ENCODE measurements around the gene PRKCQ. TPM values are rescaled to one million over a fixed set of nuclear protein-coding genes. Genes with fewer than 3 reads are reported as not detected.

PRKCQ gene
- total RNA-seq, 1 experiment from 2014 or later, result 0.10 TPM

DNA sequence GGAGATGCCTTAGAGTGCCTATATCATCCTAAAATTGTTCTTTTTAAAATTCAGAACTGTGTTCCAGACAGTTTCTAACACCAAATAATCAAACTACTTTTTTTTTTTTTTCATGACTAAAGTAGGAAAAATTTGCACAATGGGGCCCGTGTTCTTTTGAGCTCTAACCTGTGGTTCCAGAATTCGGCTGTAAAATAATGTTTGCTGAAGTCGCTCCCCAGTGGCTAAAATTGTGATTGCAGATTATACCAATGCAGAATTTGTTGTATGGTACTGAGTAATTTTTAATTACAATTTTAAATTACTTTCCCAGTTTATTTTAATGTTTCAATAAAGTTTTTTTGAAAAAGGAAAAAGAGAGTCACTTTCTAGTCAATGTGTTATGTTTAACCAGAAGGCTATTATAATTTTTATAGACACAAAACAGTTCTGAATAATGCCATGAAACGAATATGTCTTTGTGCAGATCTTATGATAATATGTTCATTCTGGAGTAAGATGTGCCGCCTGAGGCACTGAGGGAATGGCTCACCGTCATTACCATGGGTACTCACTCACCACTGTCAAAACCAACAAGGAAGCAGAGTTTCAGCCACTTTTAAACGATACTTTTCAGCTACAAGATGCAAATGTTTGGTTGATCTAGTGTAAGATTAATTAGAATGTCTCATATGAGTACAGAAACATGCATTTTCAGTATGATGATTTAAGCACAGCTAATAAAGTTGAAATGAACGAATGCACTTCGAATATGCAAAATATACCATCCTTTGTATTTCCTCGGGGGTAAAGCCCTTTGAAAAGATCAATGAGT, 173.6 kb downstream of the PRKCQ start:
- peak; percentile 35 for DNase-seq (ENCODE audit: low read depth)

GRCh38 chr10:6405713-6406112, 174.4 kb downstream of the PRKCQ start:
- no peak for DNase-seq (ENCODE audit: low read depth)

- no peak for DNase-seq (ENCODE audit: low read depth)
These were observed 175.7 kb downstream of the PRKCQ start for GRCh38 chr10:6404127-6405072.

GRCh38 chr10:6402960-6403359, 177.1 kb downstream of the PRKCQ start:
- no peak for DNase-seq (ENCODE audit: low read depth)

DNA sequence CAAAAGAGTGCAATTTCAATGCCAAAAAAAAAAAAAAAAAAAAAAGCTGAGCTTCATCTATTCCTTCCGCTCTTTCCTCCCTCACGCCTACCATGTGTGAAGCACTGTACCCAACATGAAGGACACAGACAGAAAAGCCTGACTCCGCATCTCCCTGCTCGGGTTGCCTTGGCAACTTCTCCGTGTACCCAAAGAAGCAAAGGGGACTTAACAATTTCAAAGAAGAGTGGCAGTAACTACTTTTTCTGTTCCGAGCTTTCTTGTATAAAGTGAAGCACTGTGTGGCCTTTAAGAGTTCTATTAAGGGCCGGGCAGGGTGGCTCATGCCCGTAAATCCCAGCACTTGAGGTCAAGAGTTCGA, 177.7 kb downstream of the PRKCQ start:
- no peak for DNase-seq (ENCODE audit: low read depth)

DNA sequence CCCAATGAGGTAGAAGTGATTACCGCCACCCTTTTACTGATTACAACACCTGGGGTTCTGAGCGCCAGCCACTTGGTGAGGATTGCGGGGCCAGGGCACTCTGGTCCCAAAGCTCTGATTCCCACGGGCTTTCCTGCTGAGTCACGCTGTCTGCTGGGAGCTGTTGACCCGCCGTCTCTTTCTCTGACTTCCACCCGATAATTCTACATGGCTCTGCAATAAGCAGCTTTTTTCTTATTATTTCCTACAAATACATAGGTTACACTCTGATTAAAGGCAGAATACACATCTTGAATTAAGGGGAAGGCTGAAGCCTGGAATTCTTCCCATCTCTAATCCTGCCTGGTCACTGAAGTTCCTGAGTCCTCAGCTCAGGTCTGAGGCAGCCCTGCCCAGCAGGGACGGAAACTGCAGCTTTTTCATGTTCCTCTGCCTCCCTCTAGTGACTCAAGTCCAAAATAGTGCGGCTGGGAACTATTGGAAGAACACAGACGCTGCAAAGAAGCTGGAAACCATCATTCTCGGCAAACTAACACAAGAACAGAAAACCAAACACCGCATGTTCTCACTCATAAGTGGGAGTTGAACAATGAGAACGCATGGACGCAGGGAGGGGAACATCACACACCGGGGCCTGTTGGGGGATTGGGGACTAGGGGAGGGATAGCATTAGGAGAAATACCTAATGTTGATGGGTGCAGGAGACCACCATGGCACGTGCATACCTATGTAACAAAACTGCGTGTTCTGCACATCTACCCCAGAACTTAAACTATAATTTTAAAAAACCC, 178.3 kb downstream of the PRKCQ start:
- DNase-seq (ENCODE audit: low read depth), result peak; percentile 80

GRCh38 chr10:6400821-6401465, 179.1 kb downstream of the PRKCQ start:
- no peak for DNase-seq (ENCODE audit: low read depth)

GRCh38 chr10:6400331-6400730, 179.7 kb downstream of the PRKCQ start:
- no peak for DNase-seq (ENCODE audit: low read depth)

GRCh38 chr10:6399879-6400278, 180.2 kb downstream of the PRKCQ start:
- no peak for DNase-seq (ENCODE audit: low read depth)

- peak; percentile 79 for DNase-seq (ENCODE audit: low read depth)
These were observed 180.8 kb downstream of the PRKCQ start for GRCh38 chr10:6399231-6399741.

DNA sequence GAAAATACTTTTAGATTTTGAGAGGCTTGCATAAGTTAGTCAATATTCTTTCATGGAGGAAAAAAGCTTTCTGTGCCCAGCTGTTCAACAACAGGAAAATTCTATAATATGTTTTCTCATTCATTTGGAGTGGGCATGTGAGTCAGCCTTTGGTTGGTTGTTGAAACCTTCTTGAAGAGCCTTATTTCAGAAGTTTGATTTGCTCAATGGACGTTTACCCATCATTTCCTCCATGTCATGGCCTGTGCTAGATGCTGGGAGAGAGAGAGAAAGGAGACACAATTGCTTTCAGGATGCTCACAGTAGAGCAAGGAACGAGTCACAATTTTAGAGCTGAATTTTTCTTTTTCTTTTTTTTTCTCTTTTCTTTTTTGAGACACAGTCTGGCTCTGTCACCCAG, 181.7 kb downstream of the PRKCQ start:
- peak; percentile 6 for DNase-seq (ENCODE audit: low read depth)

DNA sequence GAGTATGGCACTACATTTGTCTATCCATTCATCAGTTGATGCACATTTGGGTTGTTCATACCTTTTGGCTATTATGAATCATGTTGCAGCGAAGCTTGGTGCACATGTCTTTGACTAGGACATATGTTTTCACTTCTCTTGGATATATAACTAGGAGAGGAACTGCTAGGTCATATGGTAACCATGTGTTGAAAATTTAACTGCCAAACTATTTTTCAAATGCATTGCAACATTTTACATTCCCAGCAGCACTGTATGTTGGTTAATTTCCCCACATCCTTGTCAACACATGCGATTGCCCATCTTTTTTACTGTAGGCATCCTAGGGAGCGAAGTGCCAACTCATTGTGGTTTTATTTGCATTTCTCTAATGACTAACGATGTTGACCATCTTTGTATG, 183.4 kb downstream of the PRKCQ start:
- peak; percentile 55 for DNase-seq (ENCODE audit: low read depth)

- DNase-seq (ENCODE audit: low read depth), result no peak
These were observed 183.8 kb downstream of the PRKCQ start for GRCh38 chr10:6396226-6396625.

- DNase-seq (ENCODE audit: low read depth), result no peak
These were observed 184.5 kb downstream of the PRKCQ start for GRCh38 chr10:6395606-6396005.

DNA sequence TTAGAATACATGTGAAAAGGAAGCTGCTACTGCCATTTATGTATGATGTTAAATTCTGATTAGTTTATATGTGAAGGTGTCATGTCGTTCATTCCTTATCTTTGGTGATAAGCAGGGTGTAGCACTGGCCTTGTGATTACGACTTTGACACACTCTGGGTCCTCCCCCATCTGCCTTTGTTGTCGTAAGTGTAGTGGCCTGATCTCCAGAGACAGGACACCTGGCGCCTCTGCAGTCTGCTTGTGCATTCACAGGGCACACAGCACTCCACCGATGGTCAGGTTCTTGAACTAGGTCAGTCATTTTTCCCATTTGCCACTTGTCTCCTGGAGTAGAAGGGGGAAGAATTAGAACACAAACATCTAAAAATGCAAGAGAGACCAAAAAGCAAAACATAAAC, 186.0 kb downstream of the PRKCQ start:
- DNase-seq (ENCODE audit: low read depth), result no peak

- DNase-seq (ENCODE audit: low read depth), result no peak
These were observed 186.9 kb downstream of the PRKCQ start for GRCh38 chr10:6393168-6393567.

DNA sequence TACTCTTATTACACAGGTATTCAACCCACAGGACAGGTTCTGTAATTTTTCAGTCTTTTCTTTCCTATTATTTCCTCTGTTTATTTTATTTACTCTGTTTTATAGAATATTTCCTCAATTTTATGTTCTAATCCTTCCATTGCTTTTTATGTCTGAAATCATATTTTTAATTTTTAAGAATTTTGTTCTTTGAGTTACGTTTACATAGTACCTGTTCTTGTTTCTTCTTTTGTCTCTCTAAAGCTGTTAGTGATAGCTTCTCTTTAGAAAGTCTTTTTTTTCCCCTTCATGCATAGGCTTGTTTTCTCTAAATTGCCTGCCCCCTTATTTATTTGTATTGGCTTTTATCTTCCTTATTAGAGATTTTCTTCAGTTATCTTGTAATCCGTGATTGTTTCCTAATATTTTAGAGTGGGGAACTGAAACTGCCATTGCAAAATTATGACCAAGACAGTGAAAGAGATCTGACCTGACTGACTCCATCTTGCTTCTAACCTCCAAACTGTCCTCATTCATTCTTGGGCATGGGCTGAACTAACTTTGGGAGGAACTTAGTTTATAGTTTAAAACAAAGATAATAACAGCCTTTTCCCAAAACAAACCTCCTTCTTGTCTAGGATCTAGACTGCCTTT, 189.7 kb downstream of the PRKCQ start:
- DNase-seq (ENCODE audit: low read depth), result no peak

GRCh38 chr10:6388261-6388893, 191.7 kb downstream of the PRKCQ start:
- DNase-seq (ENCODE audit: low read depth), result no peak

DNA sequence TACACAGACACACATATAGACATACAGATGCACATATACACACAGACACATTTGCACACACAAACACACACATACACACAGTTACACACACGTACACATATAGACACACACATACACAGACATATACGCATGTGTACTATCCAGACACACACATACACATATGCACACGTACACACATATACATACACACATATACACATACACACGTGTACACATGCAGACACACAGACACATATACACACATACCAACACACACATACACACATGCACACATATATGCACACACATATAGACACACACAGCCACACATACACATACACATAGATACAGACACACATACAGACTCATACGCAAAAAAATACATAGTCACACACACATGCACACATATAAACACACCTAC, 193.1 kb downstream of the PRKCQ start:
- no peak for DNase-seq (ENCODE audit: low read depth)

DNA sequence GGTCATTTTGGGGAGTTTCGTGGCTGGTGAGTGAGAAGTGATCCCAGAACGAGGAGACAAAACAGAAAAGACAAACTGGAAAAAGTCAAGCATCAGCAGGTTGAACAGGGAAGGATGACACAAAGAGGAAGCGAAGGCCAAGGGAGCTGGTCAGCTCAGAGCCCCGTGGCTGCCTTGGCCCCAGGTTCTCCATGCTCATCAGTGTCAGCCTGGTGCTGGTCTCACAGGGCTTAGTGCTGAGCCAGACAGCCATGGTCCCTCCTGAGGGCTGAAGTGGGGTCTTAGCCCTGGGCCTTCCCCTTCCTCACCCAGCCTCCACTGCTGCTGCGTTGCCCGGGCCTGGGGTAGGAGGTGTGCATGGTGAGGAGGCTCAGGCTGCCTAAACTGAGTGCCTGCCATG, 193.7 kb downstream of the PRKCQ start:
- DNase-seq (ENCODE audit: low read depth), result no peak

All from M059J (cell line).